ENCODE data around the gene IQGAP2. TPM values are rescaled to one million over a fixed set of nuclear protein-coding genes. Genes with fewer than 3 reads are reported as not detected.

IQGAP2 gene
- total and polyA plus RNA-seq, 2 of the 8 experiments (the other 6 are each of a cell fraction or from before 2014, with no cell fraction given) = 19.7 to 66.0 TPM

GRCh38 chr5:76604838-76605237, 201.8 kb downstream of the IQGAP2 start:
- Histone ChIP-seq H2AK5ac (ENCODE audit: low read depth, low read length) (no peak overlapping the region), H3K9me3 (ENCODE audit: insufficient read depth in 2 of 2, low read depth in 1 of 2, low read length in 1 of 2) (no peaks in the 10 kb centered on the region), H3K4me2 (ENCODE audit: insufficient read depth in 1 of 2, low read depth in 2 of 2, low read length in 2 of 2) (no peak overlapping the region), H3K4me3 (ENCODE audit: extremely low read depth in 1 of 4, insufficient read depth in 2 of 4, low read depth in 3 of 4, low read length in 4 of 4) (no peak overlapping the region), H3K4ac (replicated peaks; ENCODE audit: insufficient read length, low read depth, low read length) (no peak overlapping the region), H2BK120ac (replicated peaks; ENCODE audit: low read depth, low read length) (no peak overlapping the region), H4K8ac (ENCODE audit: extremely low read depth, insufficient read depth, low read length) (no peak overlapping the region), H3K27ac (ENCODE audit: low read depth, low read length) (no peak overlapping the region), H2BK5ac (ENCODE audit: low read depth, low read length) (no peak overlapping the region), H3K23ac (ENCODE audit: insufficient read length) (no peak overlapping the region), H3K27me3 (replicated peaks in 1 of 4; ENCODE audit: control insufficient read depth in 3 of 4, extremely low read depth in 1 of 4, insufficient read depth in 3 of 4, low read length in 3 of 4) (no peaks in the 10 kb centered on the region), H3K14ac (ENCODE audit: insufficient read length) (no peak overlapping the region), H3K4me1 (replicated peaks in 1 of 4; ENCODE audit: control insufficient read depth in 3 of 4, insufficient read depth in 4 of 4, low read length in 3 of 4) (peaks cover 0 to 4% (median 2%) of the 10 kb centered on the region in 4 experiments; a peak in 3 of 7 replicates), H3K23me2 (ENCODE audit: low read depth, low read length) (no peaks in the 10 kb centered on the region), H4K91ac (replicated peaks; ENCODE audit: insufficient read length, low read length) (no peak overlapping the region), H2BK12ac (ENCODE audit: low read depth, low read length) (no peak overlapping the region), H2BK20ac (ENCODE audit: low read length) (no peak overlapping the region), H4K20me1 (replicated peaks in 1 of 2; ENCODE audit: control insufficient read depth in 1 of 2, insufficient read depth in 2 of 2, low read length in 2 of 2) (no peaks in the 10 kb centered on the region), H3K9ac (replicated peaks in 1 of 4; ENCODE audit: extremely low read depth in 1 of 4, low read depth in 3 of 4, low read length in 3 of 4) (no peak overlapping the region), H3K56ac (replicated peaks; ENCODE audit: insufficient read length, low read depth, low read length) (no peak overlapping the region), H2BK15ac (ENCODE audit: low read length) (no peak overlapping the region), H4K5ac (ENCODE audit: insufficient read length, low read depth, low read length) (no peak overlapping the region), H3K79me1 (ENCODE audit: low read depth, low read length) (no peaks in the 10 kb centered on the region), H3K79me2 (ENCODE audit: control insufficient read depth in 1 of 2, insufficient read depth in 2 of 2, low read length in 2 of 2) (no peaks in the 10 kb centered on the region), H3K18ac (ENCODE audit: extremely low read depth, low read length) (no peak overlapping the region), H3K36me3 (ENCODE audit: control insufficient read depth in 2 of 4, insufficient read depth in 4 of 4, low read length in 3 of 4) (peaks cover 0 to 3% (median 0%) of the 10 kb centered on the region in 4 experiments; a peak in 2 of 8 replicates), H2AFZ (ENCODE audit: low read length) (no peak overlapping the region)
- FAIRE-seq = no peak
- ChIA-PET POLR2A (ENCODE audit: partially characterized antibody) (interaction anchor here (0.7 kb wide), 1 partner anchor 217 kb away, joined by 3 read pairs; no protein-coding TSS in a partner anchor), CTCF (ENCODE audit: partially characterized antibody) (interaction anchor here (0.9 to 1.5 kb wide), 3 partner anchors 16 to 36 kb away, joined by 3 to 4 read pairs (median 3); no protein-coding TSS in a partner anchor)
- 43% methylated on average over 2 of the region's 2 CpGs; no CpG with 5 or more reads in 1 of the 2 experiments for WGBS, 2 experiments (ENCODE audit: extremely low coverage in 1 of 2, insufficient coverage in 1 of 2, insufficient read length in 1 of 2, insufficient replicate concordance in 2 of 2, low coverage in 1 of 2, low lambda C conversion rate in 2 of 2, missing lambda C conversion rate in 1 of 2)
- no peak for DNase-seq (ENCODE audit: low read depth in 1 of 2, low spot score in 2 of 2)
- TF ChIP-seq CREB1 (IDR thresholded peaks at IDR 0.05) (no peak), SP4 (IDR thresholded peaks at IDR 0.05; ENCODE audit: low read length) (no peak), CTBP2 (IDR thresholded peaks at IDR 0.05; ENCODE audit: borderline replicate concordance, insufficient read depth, insufficient read length, low read length) (no peak), GTF2F1 (IDR thresholded peaks at IDR 0.05; ENCODE audit: borderline replicate concordance, low read depth, low read length) (no peak), TCF12 (IDR thresholded peaks at IDR 0.05; ENCODE audit: low read depth, low read length) (no peak)

Measured in H1 (cell line).